Measurements from ENCODE around the gene RPLP1. TPM values are rescaled to one million over a fixed set of nuclear protein-coding genes. Genes with fewer than 3 reads are reported as not detected.

The RPLP1 gene
- total RNA-seq, 1 experiment from 2014 or later = 2,621 TPM

- Mint-ChIP-seq H3K27me3 (ENCODE audit: insufficient read depth, unreplicated experiment) (no peaks in the 10 kb centered on the region), H3K27ac (ENCODE audit: low read depth, unreplicated experiment) (no peak overlapping the region), H3K4me1 (ENCODE audit: insufficient read depth, unreplicated experiment) (peaks cover 5% of the 10 kb centered on the region), H3K4me3 (ENCODE audit: unreplicated experiment) (no peak overlapping the region), H3K9me3 (ENCODE audit: unreplicated experiment) (no peaks in the 10 kb centered on the region), H3K36me3 (ENCODE audit: insufficient read depth, unreplicated experiment) (no peaks in the 10 kb centered on the region)
- ChIA-PET CTCF (no interaction called here), POLR2A (interaction anchor here (0.7 kb wide), 1 partner anchor 10 kb away, joined by 3 read pairs; no protein-coding TSS in a partner anchor)
- BruUV-seq (replicated peaks) = no TSS peak
- DNase-seq (ENCODE audit: unreplicated experiment) = no peak
- intact Hi-C loops (cut with micrococcal nuclease) = no loop called here
- no peak for TF ChIP-seq CTCF (IDR thresholded peaks at IDR 0.05; ENCODE audit: unreplicated experiment)
These were observed 44.5 kb downstream of the RPLP1 start for GRCh38 chr15:69497076-69497475.

- Mint-ChIP-seq H3K36me3 (ENCODE audit: insufficient read depth, unreplicated experiment) (no peaks in the 10 kb centered on the region), H3K4me1 (ENCODE audit: insufficient read depth, unreplicated experiment) (peaks cover 5% of the 10 kb centered on the region), H3K9me3 (ENCODE audit: unreplicated experiment) (no peaks in the 10 kb centered on the region), H3K27me3 (ENCODE audit: insufficient read depth, unreplicated experiment) (no peaks in the 10 kb centered on the region), H3K27ac (ENCODE audit: low read depth, unreplicated experiment) (no peak overlapping the region), H3K4me3 (ENCODE audit: unreplicated experiment) (no peak overlapping the region)
- POLR2A ChIA-PET = interaction anchor here (0.7 kb wide), 1 partner anchor 10 kb away, joined by 3 read pairs; no protein-coding TSS in a partner anchor
- no peak for TF ChIP-seq CTCF (IDR thresholded peaks at IDR 0.05; ENCODE audit: unreplicated experiment)
- no TSS peak for BruUV-seq (replicated peaks)
- DNase-seq (ENCODE audit: unreplicated experiment) = no peak
- intact Hi-C loops (cut with micrococcal nuclease) = no loop called here
- CTCF ChIA-PET = interaction anchor here (0.5 kb wide), 1 partner anchor 31 kb away, joined by 4 read pairs; no protein-coding TSS in a partner anchor
These were observed 45.0 kb downstream of the RPLP1 start for GRCh38 chr15:69497667-69498066.

GRCh38 chr15:69498282-69498681, 45.7 kb downstream of the RPLP1 start:
- Mint-ChIP-seq H3K9me3 (ENCODE audit: unreplicated experiment) (no peaks in the 10 kb centered on the region), H3K4me3 (ENCODE audit: unreplicated experiment) (no peak overlapping the region), H3K4me1 (ENCODE audit: insufficient read depth, unreplicated experiment) (peaks cover 5% of the 10 kb centered on the region), H3K27ac (ENCODE audit: low read depth, unreplicated experiment) (no peak overlapping the region), H3K27me3 (ENCODE audit: insufficient read depth, unreplicated experiment) (no peaks in the 10 kb centered on the region), H3K36me3 (ENCODE audit: insufficient read depth, unreplicated experiment) (no peaks in the 10 kb centered on the region)
- TF ChIP-seq CTCF (IDR thresholded peaks at IDR 0.05; ENCODE audit: unreplicated experiment) = no peak
- POLR2A ChIA-PET = no interaction called here
- CTCF ChIA-PET = interaction anchor here (0.5 kb wide), 1 partner anchor 30 kb away, joined by 4 read pairs; no protein-coding TSS in a partner anchor
- intact Hi-C loops (cut with micrococcal nuclease) = no loop called here
- DNase-seq (ENCODE audit: unreplicated experiment) = no peak
- BruUV-seq (replicated peaks) = no TSS peak

GRCh38 chr15:69498987-69499386, 46.4 kb downstream of the RPLP1 start:
- BruUV-seq (replicated peaks) = no TSS peak
- ChIA-PET POLR2A (no interaction called here), CTCF (no interaction called here)
- Mint-ChIP-seq H3K9me3 (ENCODE audit: unreplicated experiment) (no peaks in the 10 kb centered on the region), H3K4me1 (ENCODE audit: insufficient read depth, unreplicated experiment) (peaks cover 5% of the 10 kb centered on the region), H3K4me3 (ENCODE audit: unreplicated experiment) (no peak overlapping the region), H3K36me3 (ENCODE audit: insufficient read depth, unreplicated experiment) (no peaks in the 10 kb centered on the region), H3K27ac (ENCODE audit: low read depth, unreplicated experiment) (no peak overlapping the region), H3K27me3 (ENCODE audit: insufficient read depth, unreplicated experiment) (no peaks in the 10 kb centered on the region)
- TF ChIP-seq CTCF (IDR thresholded peaks at IDR 0.05; ENCODE audit: unreplicated experiment) = no peak
- intact Hi-C loops (cut with micrococcal nuclease) = no loop called here
- no peak for DNase-seq (ENCODE audit: unreplicated experiment)
